H1 (cell line): ENCODE data around the gene PTPRO. TPM values are rescaled to one million over a fixed set of nuclear protein-coding genes. Genes with fewer than 3 reads are reported as not detected.

ENCODE experiments used
- CTCF ChIA-PET: fragments of 300-600 bp; sonication (Branson Sonifier 250); formaldehyde crosslinking; loops from one replicate; lab custom pipeline; 2021; ENCODE audit not compliant: partially characterized antibody; lab: Charles Lee
- POLR2A ChIA-PET: fragments of 300-600 bp; sonication (Branson Sonifier 250); formaldehyde crosslinking; loops from one replicate; lab custom pipeline; 2021; ENCODE audit warnings: inconsistent platforms; ENCODE audit not compliant: partially characterized antibody; lab: Charles Lee
- DNase-seq, 2 experiments: peaks; one replicate each; pipeline versions ENCODE4 v3.0.0 to v3.0.0-alpha.2; 2010 to 2022; ENCODE audit warnings: low spot score in 2 of 2, low read depth in 1 of 2, mixed read lengths in 1 of 2
- FAIRE-seq: peaks from 2 replicates; lab custom pipeline; 2011; peaks lifted over from hg19 to GRCh38; lab: Jason Lieb, UNC
- H2AFZ ChIP-seq: 2 replicates; pipeline ENCODE4 v1.8.1; 2012; ENCODE audit warnings: low read length, inconsistent platforms
- H2AK5ac ChIP-seq: 2 replicates; pipeline ENCODE4 v1.6.1; 2013; ENCODE audit warnings: low read depth, low read length
- H2BK120ac ChIP-seq: replicated peaks from 2 replicates; pipeline ENCODE3; 2013; ENCODE audit warnings: low read depth, low read length, inconsistent platforms
- H2BK12ac ChIP-seq: 2 replicates; pipeline ENCODE4 v1.6.1; 2013; ENCODE audit warnings: low read depth, low read length
- H2BK15ac ChIP-seq: 2 replicates; pipeline ENCODE4 v1.6.1; 2013; ENCODE audit warnings: low read length
- H2BK20ac ChIP-seq: 2 replicates; pipeline ENCODE4 v1.6.1; 2013; ENCODE audit warnings: low read length
- H2BK5ac ChIP-seq: 2 replicates; pipeline ENCODE4 v1.6.1; 2013; ENCODE audit warnings: low read depth, low read length
- H3K14ac ChIP-seq: 2 replicates; pipeline ENCODE4 v1.6.1; 2013; ENCODE audit warnings: inconsistent platforms; ENCODE audit not compliant: insufficient read length
- H3K18ac ChIP-seq: 2 replicates; pipeline ENCODE4 v1.6.1; 2013; ENCODE audit warnings: low read length; ENCODE audit errors: extremely low read depth
- H3K23ac ChIP-seq: 2 replicates; pipeline ENCODE4 v1.6.1; 2013; ENCODE audit warnings: inconsistent platforms; ENCODE audit not compliant: insufficient read length
- H3K23me2 ChIP-seq: 2 replicates; pipeline ENCODE4 v1.6.1; 2013; ENCODE audit warnings: low read depth, low read length
- H3K27ac ChIP-seq: 2 replicates; pipeline ENCODE4 v1.6.1; 2011; ENCODE audit warnings: low read depth, low read length, inconsistent platforms
- H3K27me3 ChIP-seq, 4 experiments: replicated peaks in 1 of 4; 1 replicate in 1 of 4; 2 replicates in 3 of 4; pipeline versions ENCODE4 v1.6.1 to v1.8.1; 2011 to 2013; ENCODE audit warnings: low read length in 3 of 4, mild to moderate bottlenecking in 3 of 4, inconsistent platforms in 2 of 4, mixed read lengths in 2 of 4, moderate library complexity in 1 of 4; ENCODE audit not compliant: control insufficient read depth in 3 of 4, insufficient read depth in 3 of 4; ENCODE audit errors: extremely low read depth in 1 of 4
- H3K36me3 ChIP-seq, 4 experiments: 2 replicates each; pipeline versions ENCODE4 v1.6.1 to v1.8.1; 2011 to 2013; ENCODE audit warnings: mild to moderate bottlenecking in 4 of 4, low read length in 3 of 4, moderate library complexity in 2 of 4, control low read depth in 1 of 4, inconsistent platforms in 1 of 4; ENCODE audit not compliant: insufficient read depth in 4 of 4, control insufficient read depth in 2 of 4
- H3K4ac ChIP-seq: replicated peaks from 2 replicates; pipeline ENCODE3; 2013; ENCODE audit warnings: low read length, low read depth, mixed read lengths, inconsistent platforms; ENCODE audit not compliant: insufficient read length
- H3K4me1 ChIP-seq, 4 experiments: replicated peaks in 1 of 4; 1 replicate in 1 of 4; 2 replicates in 3 of 4; pipeline versions ENCODE4 v1.6.1 to v1.8.1; 2011 to 2013; ENCODE audit warnings: low read length in 3 of 4, inconsistent platforms in 2 of 4, mixed read lengths in 1 of 4; ENCODE audit not compliant: insufficient read depth in 4 of 4, control insufficient read depth in 3 of 4
- H3K4me2 ChIP-seq, 2 experiments: 2 replicates each; pipeline versions ENCODE4 v1.6.1 to v1.8.1; 2011 to 2013; ENCODE audit warnings: low read depth in 2 of 2, low read length in 2 of 2, control low read depth in 1 of 2, inconsistent platforms in 1 of 2, mild to moderate bottlenecking in 1 of 2; ENCODE audit not compliant: insufficient read depth in 1 of 2
- H3K4me3 ChIP-seq, 4 experiments: fragments of 200-600, 300-600 bp in 1 of 4; sonication (generic), shearing (Covaris generic), sonication (Bioruptor Twin) in 1 of 4; 2 replicates each; pipeline versions ENCODE4 v1.5.1 to v1.8.1; 2011 to 2016; ENCODE audit warnings: low read length in 4 of 4, low read depth in 3 of 4, control low read depth in 2 of 4, inconsistent platforms in 2 of 4, mild to moderate bottlenecking in 2 of 4, mixed read lengths in 1 of 4, moderate library complexity in 1 of 4; ENCODE audit not compliant: insufficient read depth in 2 of 4; ENCODE audit errors: extremely low read depth in 1 of 4
- H3K56ac ChIP-seq: replicated peaks from 2 replicates; pipeline ENCODE3; 2013; ENCODE audit warnings: low read depth, mild to moderate bottlenecking, mixed read lengths, low read length, inconsistent platforms; ENCODE audit not compliant: insufficient read length
- H3K79me1 ChIP-seq: 2 replicates; pipeline ENCODE4 v1.6.1; 2013; ENCODE audit warnings: low read depth, low read length, control low read depth
- H3K79me2 ChIP-seq, 2 experiments: 2 replicates each; pipeline versions ENCODE4 v1.6.1 to v1.8.1; 2012 to 2013; ENCODE audit warnings: low read length in 2 of 2, mild to moderate bottlenecking in 2 of 2, inconsistent platforms in 1 of 2; ENCODE audit not compliant: insufficient read depth in 2 of 2, control insufficient read depth in 1 of 2
- H3K9ac ChIP-seq, 4 experiments: replicated peaks in 1 of 4; 1 replicate in 1 of 4; 2 replicates in 3 of 4; pipeline versions ENCODE4 v1.6.1 to v1.8.1; 2011 to 2013; ENCODE audit warnings: low read depth in 3 of 4, low read length in 3 of 4, control low read depth in 2 of 4, mild to moderate bottlenecking in 2 of 4, moderate library complexity in 2 of 4, inconsistent platforms in 1 of 4; ENCODE audit errors: extremely low read depth in 1 of 4
- H3K9me3 ChIP-seq, 2 experiments: 2 replicates each; pipeline versions ENCODE4 v1.6.1 to v1.8.1; 2012 to 2013; ENCODE audit warnings: mild to moderate bottlenecking in 2 of 2, moderate library complexity in 2 of 2, control low read depth in 1 of 2, inconsistent platforms in 1 of 2, low read depth in 1 of 2, low read length in 1 of 2, mixed read lengths in 1 of 2; ENCODE audit not compliant: insufficient read depth in 2 of 2
- H4K20me1 ChIP-seq, 2 experiments: replicated peaks in 1 of 2; 2 replicates each; pipeline versions ENCODE3 to v1.8.1; 2011 to 2013; ENCODE audit warnings: inconsistent platforms in 2 of 2, low read length in 2 of 2, mild to moderate bottlenecking in 1 of 2; ENCODE audit not compliant: insufficient read depth in 2 of 2, control insufficient read depth in 1 of 2
- H4K5ac ChIP-seq: 2 replicates; pipeline ENCODE4 v1.6.1; 2013; ENCODE audit warnings: low read length, low read depth, mixed read lengths, inconsistent platforms; ENCODE audit not compliant: insufficient read length
- H4K8ac ChIP-seq: 2 replicates; pipeline ENCODE4 v1.8.0; 2013; ENCODE audit warnings: mild to moderate bottlenecking, moderate library complexity, low read length, inconsistent platforms; ENCODE audit not compliant: insufficient read depth; ENCODE audit errors: extremely low read depth
- H4K91ac ChIP-seq: replicated peaks from 2 replicates; pipeline ENCODE3; 2013; ENCODE audit warnings: low read length, mixed read lengths, inconsistent platforms; ENCODE audit not compliant: insufficient read length
- ASH2L ChIP-seq: fragments of 200-600, 300-600 bp; sonication (generic); IDR thresholded peaks from one replicate; pipeline ENCODE4 v1.7.1; 2017; ENCODE audit warnings: low read length
- CREB1 ChIP-seq: IDR thresholded peaks from 2 replicates; pipeline ENCODE4 v1.6.1; 2012; ENCODE audit warnings: inconsistent platforms
- PHF8 ChIP-seq: fragments of 200-600 bp; sonication (generic); conservative IDR thresholded peaks from 2 replicates; pipeline ENCODE4 v1.7.1; 2012; ENCODE audit warnings: low read depth, mild to moderate bottlenecking, inconsistent platforms, low read length, moderate library complexity
- RBBP5 ChIP-seq: IDR thresholded peaks from 2 replicates; pipeline ENCODE4 v1.7.1; 2012; ENCODE audit warnings: low read depth, mild to moderate bottlenecking, inconsistent platforms, low read length, moderate library complexity, borderline replicate concordance
- SP1 ChIP-seq: IDR thresholded peaks from 2 replicates; pipeline ENCODE4 v1.6.1; 2011; ENCODE audit warnings: low read depth, low read length
- SP4 ChIP-seq: IDR thresholded peaks from 2 replicates; pipeline ENCODE4 v1.6.1; 2012; ENCODE audit warnings: low read length, inconsistent platforms
- SUZ12 ChIP-seq: fragments of 200-600 bp; sonication (generic); IDR thresholded peaks from 2 replicates; pipeline ENCODE4 v1.6.1; 2012; ENCODE audit warnings: mild to moderate bottlenecking, inconsistent platforms, low read length, moderate library complexity, mixed read lengths
- USF2 ChIP-seq: IDR thresholded peaks from 2 replicates; pipeline ENCODE4 v1.6.1; 2011; ENCODE audit warnings: low read length, improper control_type of control experiment
- ZNF274 ChIP-seq: IDR thresholded peaks from 2 replicates; pipeline ENCODE4 v1.7.0; 2012; ENCODE audit warnings: low read length, borderline replicate concordance; ENCODE audit errors: extremely low read depth
- WGBS, 2 experiments: shearing (Covaris generic) in 1 of 2; methylation state at CpG; one replicate each; pipeline versions ENCODE4 v1.1.6 to v1.1.7; 2013 to 2015; ENCODE audit warnings: low lambda C conversion rate in 2 of 2, mixed read lengths in 2 of 2, inconsistent platforms in 1 of 2, low coverage in 1 of 2, missing lambda C conversion rate in 1 of 2; ENCODE audit not compliant: insufficient replicate concordance in 2 of 2, insufficient coverage in 1 of 2, insufficient read length in 1 of 2; ENCODE audit errors: extremely low coverage in 1 of 2, missing lambda C conversion rate in 1 of 2; 5-methylcytosine and 5-hydroxymethylcytosine counted together
- polyA plus RNA-seq, 7 experiments: library from polyadenylated mRNA; depleted of rRNA in 3 of 7; stranded (reverse) in 5 of 7; unstranded in 2 of 7; fragments of >200 nt in 5 of 7; fragments of 200-250 nt in 2 of 7; gene quantifications; 1 replicate in 5 of 7; 2 replicates in 1 of 7; 4 replicates in 1 of 7; pipeline versions ENCODE4 v1.2.1 to v1.2.3, GENCODE V29; 2011 to 2013; ENCODE audit warnings: missing spikeins in 2 of 7, mixed read lengths in 2 of 7
- total RNA-seq: library from RNA; stranded (reverse); fragmentation: NEBNext Ultra II Directional; extraction: Animal tissue kit (Norgen Biotek cat#: 25700); gene quantifications from 2 replicates; pipeline ENCODE4 v1.2.1, GENCODE V29; 2021

The PTPRO gene
- total and polyA plus RNA-seq, 2 of the 8 experiments (the other 6 are each of a cell fraction or from before 2014, with no cell fraction given): 0.73 to 1.7 TPM

- Histone ChIP-seq H3K9ac (no peak overlapping the region), H3K27ac (no peak overlapping the region), H3K14ac (no peak overlapping the region), H3K9me3 (no peaks in the 10 kb centered on the region), H3K56ac (no peak overlapping the region)
- TF ChIP-seq SP4 (no peak), ASH2L (no peak), CREB1 (no peak), USF2 (no peak), ZNF274 (no peak), SP1 (no peak), RBBP5 (no peak), SUZ12 (no peak), PHF8 (no peak)
- TF ChIP-seq, all 59 proteins: peak for 0
- Histone ChIP-seq H2AK5ac (no peak overlapping the region), H3K18ac (no peak overlapping the region), H3K79me1 (no peaks in the 10 kb centered on the region), H2BK20ac (no peak overlapping the region), H3K4ac (no peak overlapping the region), H2BK5ac (no peak overlapping the region), H3K79me2 (no peaks in the 10 kb centered on the region), H3K27me3 (peaks cover 0 to 1% (median 0%) of the 10 kb centered on the region in 4 experiments; a peak in 1 of 7 replicates), H4K8ac (no peak overlapping the region), H4K5ac (no peak overlapping the region), H3K36me3 (no peaks in the 10 kb centered on the region), H3K23ac (no peak overlapping the region), H3K4me3 (no peak overlapping the region), H2AFZ (no peak overlapping the region), H2BK120ac (no peak overlapping the region), H3K4me2 (no peak overlapping the region), H4K20me1 (no peaks in the 10 kb centered on the region), H3K23me2 (no peaks in the 10 kb centered on the region), H3K4me1 (no peaks in the 10 kb centered on the region), H2BK12ac (no peak overlapping the region), H2BK15ac (no peak overlapping the region), H4K91ac (no peak overlapping the region)
- ChIA-PET CTCF (interaction anchor here (0.5 kb wide), 1 partner anchor 292 kb away, joined by 3 read pairs; no protein-coding TSS in a partner anchor), POLR2A (no interaction called here)
- no peak for FAIRE-seq
- 95% methylated on average over 2 of the region's 2 CpGs; no CpG with 5 or more reads in 1 of the 2 experiments for WGBS, 2 experiments
- DNase-seq: no peak
Measured at GRCh38 chr12:15407025-15407424, 84.7 kb downstream of the PTPRO start.
